Smooth muscle cell (in vitro differentiated cells): Measurements from ENCODE around the gene GPC6. TPM values are rescaled to one million over a fixed set of nuclear protein-coding genes. Genes with fewer than 3 reads are reported as not detected.

Experiments used
- DNase-seq: peaks from one replicate; lab custom pipeline; 2025; ENCODE audit not compliant: unreplicated experiment; lab: John Stamatoyannopoulos, UW
- H2AFZ ChIP-seq: fragments of 200-600 bp; sonication (generic); 2 replicates; pipeline ENCODE4 v1.6.0; 2016; ENCODE audit warnings: antibody characterized with exemption, low read depth, mild to moderate bottlenecking
- H3F3A ChIP-seq: fragments of 200-600 bp; sonication (generic); 2 replicates; pipeline ENCODE4 v1.6.0; 2017; ENCODE audit warnings: antibody characterized with exemption, low read depth
- H3K27ac ChIP-seq: fragments of 200-600 bp; sonication (generic); 2 replicates; pipeline ENCODE4 v1.5.1; 2016; ENCODE audit warnings: low read depth, mild to moderate bottlenecking
- H3K27me3 ChIP-seq: fragments of 200-600 bp; sonication (generic); 2 replicates; pipeline ENCODE4 v1.6.1; 2016; ENCODE audit warnings: low read depth, mild to moderate bottlenecking
- H3K36me3 ChIP-seq: fragments of 200-600 bp; sonication (generic); 2 replicates; pipeline ENCODE4 v1.5.1; 2016; ENCODE audit warnings: low read depth
- H3K4me1 ChIP-seq: fragments of 200-600 bp; sonication (generic); 2 replicates; pipeline ENCODE4 v1.5.1; 2016; ENCODE audit warnings: low read depth
- H3K4me2 ChIP-seq: fragments of 200-600 bp; sonication (generic); 2 replicates; pipeline ENCODE4 v1.6.0; 2016; ENCODE audit warnings: mild to moderate bottlenecking
- H3K4me3 ChIP-seq: fragments of 200-600 bp; sonication (generic); 2 replicates; pipeline ENCODE4 v1.5.1; 2016; ENCODE audit warnings: mild to moderate bottlenecking
- H3K79me2 ChIP-seq: fragments of 200-600 bp; sonication (generic); 2 replicates; pipeline ENCODE4 v1.6.0; 2016; ENCODE audit warnings: low read depth, mild to moderate bottlenecking
- H3K9ac ChIP-seq: fragments of 200-600 bp; sonication (generic); 2 replicates; pipeline ENCODE4 v1.6.0; 2016; ENCODE audit warnings: low read depth
- H3K9me3 ChIP-seq: fragments of 200-600 bp; sonication (generic); replicated peaks from 2 replicates; pipeline ENCODE4 v1.5.1; 2016; ENCODE audit warnings: low read depth
- H4K20me1 ChIP-seq: fragments of 200-600 bp; sonication (generic); 2 replicates; pipeline ENCODE4 v1.6.0; 2016; ENCODE audit warnings: low read depth
- CTCF ChIP-seq: fragments of 200-600 bp; sonication (generic); IDR thresholded peaks from 2 replicates; pipeline ENCODE4 v1.5.1; 2017; ENCODE audit warnings: borderline replicate concordance, mild to moderate bottlenecking, antibody characterized with exemption; ENCODE audit not compliant: insufficient read depth, poor library complexity, severe bottlenecking
- WGBS: methylation state at CpG from one replicate; pipeline ENCODE4 v1.1.7; 2016; ENCODE audit warnings: low lambda C conversion rate; 5-methylcytosine and 5-hydroxymethylcytosine counted together
- polyA plus RNA-seq: library from polyadenylated mRNA; unstranded; fragments of >200 nt; fragmentation: Nextera tagmentation; extraction: Ambion mirVana; gene quantifications from 2 replicates; pipeline ENCODE4 v1.2.1, GENCODE V29; 2016
- total RNA-seq: library from RNA; depleted of rRNA; stranded (reverse); fragments of >200 nt; gene quantifications from 2 replicates; pipeline ENCODE4 v1.2.3, GENCODE V29; 2014

Gene GPC6
- total and polyA plus RNA-seq, 2 experiments from 2014 or later: 19.7 to 68.5 TPM

GRCh38 chr13:94053986-94054593 is 827.5 kb downstream of the GPC6 start:
- H3K9ac ChIP-seq: no peak overlapping the region
- H4K20me1 ChIP-seq: no peaks in the 10 kb centered on the region
- no peak for DNase-seq
- H3K9me3 ChIP-seq: no peaks in the 10 kb centered on the region
- H2AFZ ChIP-seq: no peak overlapping the region
- TF ChIP-seq CTCF: no peak
- no peaks in the 10 kb centered on the region for H3K27me3 ChIP-seq
- H3K4me2 ChIP-seq: no peak overlapping the region
- peaks cover 13% of the 10 kb centered on the region for H3F3A ChIP-seq
- H3K27ac ChIP-seq: no peak overlapping the region
- 81% methylated on average over 11 of the region's 11 CpGs for WGBS
- H3K79me2 ChIP-seq: no peaks in the 10 kb centered on the region
- peaks cover 14% of the 10 kb centered on the region for H3K4me1 ChIP-seq
- no peak overlapping the region for H3K4me3 ChIP-seq
- no peaks in the 10 kb centered on the region for H3K36me3 ChIP-seq

- peaks cover 17% of the 10 kb centered on the region for H3F3A ChIP-seq
- H3K4me1 ChIP-seq: peaks cover 18% of the 10 kb centered on the region
- H3K4me3 ChIP-seq: no peak overlapping the region
- H3K27me3 ChIP-seq: no peaks in the 10 kb centered on the region
- H3K9ac ChIP-seq: peak overlapping the region; percentile 10
- TF ChIP-seq CTCF: no peak
- H3K27ac ChIP-seq: peak overlapping the region; percentile 91
- peak overlapping the region; percentile 21 for H3K4me2 ChIP-seq
- no peaks in the 10 kb centered on the region for H4K20me1 ChIP-seq
- no peaks in the 10 kb centered on the region for H3K9me3 ChIP-seq
- WGBS: 25% methylated on average over 4 of the region's 4 CpGs
- H3K79me2 ChIP-seq: no peaks in the 10 kb centered on the region
- H3K36me3 ChIP-seq: no peaks in the 10 kb centered on the region
- no peak overlapping the region for H2AFZ ChIP-seq
- DNase-seq: no peak
These were observed 829.9 kb downstream of the GPC6 start for GRCh38 chr13:94056362-94056990.

GRCh38 chr13:94057618-94058186 is 831.1 kb downstream of the GPC6 start:
- no peak for DNase-seq
- 58% methylated on average over 2 of the region's 2 CpGs for WGBS
- Histone ChIP-seq H3K9me3 (no peaks in the 10 kb centered on the region), H3K9ac (no peak overlapping the region), H3K27me3 (no peaks in the 10 kb centered on the region), H4K20me1 (no peaks in the 10 kb centered on the region), H3K4me3 (no peak overlapping the region), H3K79me2 (no peaks in the 10 kb centered on the region), H3K27ac (peak overlapping the region; percentile 91), H3K4me1 (peaks cover 18% of the 10 kb centered on the region), H3F3A (peaks cover 25% of the 10 kb centered on the region), H2AFZ (no peak overlapping the region), H3K36me3 (no peaks in the 10 kb centered on the region), H3K4me2 (peak overlapping the region; percentile 21)
- TF ChIP-seq CTCF: no peak
